HEK293 (cell line): ENCODE data around the gene FRMD4A.

ENCODE experiments used
- CTCF ChIA-PET: fragments of 350-600 bp; formaldehyde crosslinking; extraction: SDS; loops from one replicate; lab custom pipeline; 2021; ENCODE audit warnings: antibody characterized with exemption; lab: Yijun Ruan, JAX
- POLR2A ChIA-PET: fragments of 300-600 bp; formaldehyde crosslinking; extraction: SDS; loops from one replicate; lab custom pipeline; 2020; ENCODE audit warnings: antibody characterized with exemption, inconsistent platforms; lab: Yijun Ruan, JAX
- H3K27ac ChIP-seq: fragments of 200-500 bp; sonication (Bioruptor generic); 2 replicates; pipeline ENCODE4 v1.5.1; 2014; ENCODE audit warnings: low read depth, low read length, control low read depth, inconsistent platforms; ENCODE audit errors: extremely low read depth
- H3K36me3 ChIP-seq, 2 experiments: fragments of 200-500 bp in 1 of 2; sonication (Bioruptor generic) in 1 of 2; 1 replicate in 1 of 2; 2 replicates in 1 of 2; pipeline ENCODE4 v1.5.1; 2014 to 2017; ENCODE audit warnings: inconsistent platforms in 2 of 2, low read length in 2 of 2; ENCODE audit not compliant: control insufficient read depth in 2 of 2, insufficient read depth in 1 of 2
- H3K4me1 ChIP-seq: fragments of 200-500 bp; sonication (Bioruptor generic); 2 replicates; pipeline ENCODE4 v1.5.1; 2014; ENCODE audit warnings: mild to moderate bottlenecking, low read length, inconsistent platforms; ENCODE audit not compliant: control insufficient read depth, insufficient read depth
- H3K4me3 ChIP-seq: 2 replicates; pipeline ENCODE4 v1.5.1; 2011; ENCODE audit warnings: low read depth, mild to moderate bottlenecking, control low read depth, low read length, moderate library complexity
- H3K9me3 ChIP-seq: fragments of 200-500 bp; sonication (Bioruptor generic); 2 replicates; pipeline ENCODE4 v1.5.1; 2014; ENCODE audit warnings: low read depth, low read length, inconsistent platforms; ENCODE audit not compliant: control insufficient read depth, insufficient read depth
- KLF8 ChIP-seq: fragments of 450-650 bp; formaldehyde crosslinking; IDR thresholded peaks from 2 replicates; pipeline ENCODE4 v1.5.1; 2016; ENCODE audit warnings: missing biosample characterization, missing genetic modification characterization
- MYNN ChIP-seq: fragments of 450-650 bp; formaldehyde crosslinking; IDR thresholded peaks from 2 replicates; pipeline ENCODE4 v1.5.1; 2016; ENCODE audit warnings: missing biosample characterization, missing genetic modification characterization, borderline replicate concordance
- SCRT2 ChIP-seq: fragments of 450-650 bp; formaldehyde crosslinking; IDR thresholded peaks from 2 replicates; pipeline ENCODE4 v1.5.1; 2016; ENCODE audit warnings: missing biosample characterization, missing genetic modification characterization
- ZNF214 ChIP-seq: fragments of 450-650 bp; formaldehyde crosslinking; IDR thresholded peaks from 2 replicates; pipeline ENCODE4 v1.5.1; 2017; ENCODE audit warnings: missing biosample characterization, mild to moderate bottlenecking, missing genetic modification characterization, borderline replicate concordance
- ZNF561 ChIP-seq: fragments of 450-650 bp; IDR thresholded peaks from 2 replicates; pipeline ENCODE4 v1.5.1; 2018; ENCODE audit warnings: missing biosample characterization, missing genetic modification characterization, borderline replicate concordance
- ZNF701 ChIP-seq: fragments of 450-650 bp; formaldehyde crosslinking; IDR thresholded peaks from 2 replicates; pipeline ENCODE4 v1.5.1; 2016; ENCODE audit warnings: missing biosample characterization, missing genetic modification characterization
- ZNF707 ChIP-seq: fragments of 450-650 bp; formaldehyde crosslinking; IDR thresholded peaks from 2 replicates; pipeline ENCODE4 v1.5.1; 2016; ENCODE audit warnings: missing biosample characterization, missing genetic modification characterization
- ZNF792 ChIP-seq: fragments of 450-650 bp; formaldehyde crosslinking; IDR thresholded peaks from 2 replicates; pipeline ENCODE4 v1.5.1; 2016; ENCODE audit warnings: missing biosample characterization, missing genetic modification characterization
- TF ChIP-seq, protein P1 (sequence below): fragments of 450-650 bp; formaldehyde crosslinking; IDR thresholded peaks from 2 replicates; pipeline ENCODE4 v1.5.1; 2016; ENCODE audit warnings: missing biosample characterization, missing genetic modification characterization
- TF ChIP-seq, protein P2 (sequence below): fragments of 450-650 bp; formaldehyde crosslinking; IDR thresholded peaks from 2 replicates; pipeline ENCODE4 v1.5.1; 2017; ENCODE audit warnings: missing biosample characterization, missing genetic modification characterization
- TF ChIP-seq, protein P3 (sequence below): fragments of 450-650 bp; formaldehyde crosslinking; optimal IDR thresholded peaks from 2 replicates; pipeline ENCODE3; 2016; ENCODE audit warnings: missing biosample characterization, mild to moderate bottlenecking, missing genetic modification characterization

The FRMD4A gene

DNA sequence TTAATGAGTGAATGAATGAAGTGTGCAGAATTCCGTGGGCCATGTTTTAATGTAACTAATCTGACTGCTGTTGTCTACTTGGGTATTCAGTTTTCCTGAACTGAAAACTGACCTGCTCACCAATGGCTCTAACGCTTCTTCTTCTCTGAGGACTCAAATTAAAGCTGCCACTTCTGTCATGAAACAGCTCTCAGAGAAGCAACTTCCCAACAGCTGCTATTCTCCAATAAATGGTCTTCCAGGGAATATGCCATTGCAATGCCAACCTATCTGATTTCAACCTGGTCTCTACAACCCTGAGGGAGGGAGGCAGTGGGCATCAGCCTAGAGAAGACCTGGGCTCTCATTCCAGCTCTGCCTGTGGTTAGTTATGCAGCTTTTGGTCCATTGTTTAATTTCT is 69.4 kb downstream of the FRMD4A start (continued):
- TF ChIP-seq, protein P1, sequence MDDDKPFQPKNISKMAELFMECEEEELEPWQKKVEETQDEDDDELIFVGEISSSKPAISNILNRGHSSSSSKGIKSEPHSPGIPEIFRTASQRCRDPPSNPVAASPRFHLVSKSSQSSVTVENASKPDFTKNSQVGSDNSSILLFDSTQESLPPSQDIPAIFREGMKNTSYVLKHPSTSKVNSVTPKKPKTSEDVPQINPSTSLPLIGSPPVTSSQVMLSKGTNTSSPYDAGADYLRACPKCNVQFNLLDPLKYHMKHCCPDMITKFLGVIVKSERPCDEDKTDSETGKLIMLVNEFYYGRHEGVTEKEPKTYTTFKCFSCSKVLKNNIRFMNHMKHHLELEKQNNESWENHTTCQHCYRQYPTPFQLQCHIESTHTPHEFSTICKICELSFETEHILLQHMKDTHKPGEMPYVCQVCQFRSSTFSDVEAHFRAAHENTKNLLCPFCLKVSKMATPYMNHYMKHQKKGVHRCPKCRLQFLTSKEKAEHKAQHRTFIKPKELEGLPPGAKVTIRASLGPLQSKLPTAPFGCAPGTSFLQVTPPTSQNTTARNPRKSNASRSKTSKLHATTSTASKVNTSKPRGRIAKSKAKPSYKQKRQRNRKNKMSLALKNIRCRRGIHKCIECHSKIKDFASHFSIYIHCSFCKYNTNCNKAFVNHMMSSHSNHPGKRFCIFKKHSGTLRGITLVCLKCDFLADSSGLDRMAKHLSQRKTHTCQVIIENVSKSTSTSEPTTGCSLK (tag by site-specific recombination), result no peak
- no peak for TF ChIP-seq ZNF214
- TF ChIP-seq ZNF701 (tag by site-specific recombination), result no peak

DNA sequence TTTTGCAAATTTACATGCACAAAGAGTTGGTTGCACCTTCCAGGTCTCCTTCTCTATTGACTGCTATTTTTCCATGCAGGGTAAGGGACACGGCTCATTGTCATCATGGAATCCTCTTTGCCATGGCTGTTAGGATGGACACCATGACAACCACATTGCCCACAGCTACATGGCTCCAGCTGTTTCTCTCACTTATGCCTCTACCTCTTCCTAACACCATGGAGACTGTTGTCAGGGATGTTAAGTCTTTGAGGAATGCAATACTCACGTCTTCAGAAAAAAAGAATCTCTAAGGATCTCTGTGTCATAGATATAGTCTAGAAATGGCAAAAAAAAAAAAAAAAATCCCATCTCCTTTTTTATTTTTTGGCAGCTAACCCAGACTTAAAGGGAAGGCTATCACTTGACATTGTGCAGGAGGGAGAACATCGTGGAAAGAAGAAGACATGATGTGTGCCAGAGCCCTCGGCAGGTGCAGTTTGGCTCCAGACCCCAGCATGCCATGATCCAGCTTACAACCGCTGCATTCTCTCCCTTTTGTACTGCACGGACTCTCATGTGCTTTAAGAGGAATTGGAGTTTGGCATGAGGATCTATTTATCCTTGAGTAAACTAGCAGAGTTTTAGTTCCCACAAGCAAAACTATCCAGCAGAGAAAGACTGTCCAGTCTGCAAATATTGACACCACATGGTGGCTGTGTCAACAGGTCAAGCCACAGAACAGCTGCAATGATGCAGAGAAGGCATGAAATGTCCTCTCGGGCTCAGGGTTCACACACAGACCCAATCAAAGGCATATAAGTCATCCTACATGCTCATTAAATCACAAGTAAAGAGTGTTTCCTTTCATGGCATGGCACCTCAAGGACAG is 70.8 kb downstream of the FRMD4A start:
- ChIA-PET POLR2A (no interaction called here), CTCF (no interaction called here)
- H3K27ac ChIP-seq, result no peak overlapping the region
- TF ChIP-seq, protein P2, sequence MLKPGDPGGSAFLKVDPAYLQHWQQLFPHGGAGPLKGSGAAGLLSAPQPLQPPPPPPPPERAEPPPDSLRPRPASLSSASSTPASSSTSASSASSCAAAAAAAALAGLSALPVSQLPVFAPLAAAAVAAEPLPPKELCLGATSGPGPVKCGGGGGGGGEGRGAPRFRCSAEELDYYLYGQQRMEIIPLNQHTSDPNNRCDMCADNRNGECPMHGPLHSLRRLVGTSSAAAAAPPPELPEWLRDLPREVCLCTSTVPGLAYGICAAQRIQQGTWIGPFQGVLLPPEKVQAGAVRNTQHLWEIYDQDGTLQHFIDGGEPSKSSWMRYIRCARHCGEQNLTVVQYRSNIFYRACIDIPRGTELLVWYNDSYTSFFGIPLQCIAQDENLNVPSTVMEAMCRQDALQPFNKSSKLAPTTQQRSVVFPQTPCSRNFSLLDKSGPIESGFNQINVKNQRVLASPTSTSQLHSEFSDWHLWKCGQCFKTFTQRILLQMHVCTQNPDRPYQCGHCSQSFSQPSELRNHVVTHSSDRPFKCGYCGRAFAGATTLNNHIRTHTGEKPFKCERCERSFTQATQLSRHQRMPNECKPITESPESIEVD (tag by site-specific recombination), result no peak
- TF ChIP-seq SCRT2 (tag by site-specific recombination) (0 out of 2 replicates have a peak, but pooled peaks have one; percentile 14), ZNF792 (tag by site-specific recombination) (no peak)
- no peaks in the 10 kb centered on the region for H3K36me3 ChIP-seq
- H3K4me3 ChIP-seq, result no peak overlapping the region
- no peaks in the 10 kb centered on the region for H3K9me3 ChIP-seq
- H3K4me1 ChIP-seq, result no peaks in the 10 kb centered on the region

DNA sequence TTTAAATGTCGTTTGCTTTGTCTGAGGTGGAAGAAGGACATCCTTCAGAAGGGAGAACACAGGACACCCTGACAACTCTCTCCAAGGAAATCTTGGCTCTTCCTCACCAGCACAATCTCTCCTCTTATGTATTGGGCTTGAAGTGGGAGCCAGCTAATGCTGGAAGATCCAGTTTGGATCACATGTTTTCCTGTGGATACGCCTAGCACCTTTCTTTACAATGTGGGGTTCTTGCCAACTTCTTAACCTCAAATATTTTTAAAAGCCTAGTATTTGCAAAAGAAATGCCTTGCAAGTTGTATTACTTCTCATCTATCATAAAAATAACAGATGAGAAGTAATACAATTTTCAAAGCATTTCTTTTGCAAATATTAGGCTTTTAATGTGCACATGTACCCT is 76.4 kb downstream of the FRMD4A start:
- no peak for TF ChIP-seq ZNF561
- TF ChIP-seq MYNN (tag by site-specific recombination), result no peak
- TF ChIP-seq KLF8, result no peak
- TF ChIP-seq, protein P3, sequence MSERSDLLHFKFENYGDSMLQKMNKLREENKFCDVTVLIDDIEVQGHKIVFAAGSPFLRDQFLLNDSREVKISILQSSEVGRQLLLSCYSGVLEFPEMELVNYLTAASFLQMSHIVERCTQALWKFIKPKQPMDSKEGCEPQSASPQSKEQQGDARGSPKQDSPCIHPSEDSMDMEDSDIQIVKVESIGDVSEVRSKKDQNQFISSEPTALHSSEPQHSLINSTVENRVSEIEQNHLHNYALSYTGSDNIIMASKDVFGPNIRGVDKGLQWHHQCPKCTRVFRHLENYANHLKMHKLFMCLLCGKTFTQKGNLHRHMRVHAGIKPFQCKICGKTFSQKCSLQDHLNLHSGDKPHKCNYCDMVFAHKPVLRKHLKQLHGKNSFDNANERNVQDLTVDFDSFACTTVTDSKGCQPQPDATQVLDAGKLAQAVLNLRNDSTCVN (tag by site-specific recombination), result no peak
- no peak for TF ChIP-seq ZNF707 (tag by site-specific recombination)
- TF ChIP-seq, protein P1 (tag by site-specific recombination), result no peak
- ChIA-PET POLR2A (no interaction called here), CTCF (no interaction called here)
- Histone ChIP-seq H3K27ac (no peak overlapping the region), H3K4me3 (no peak overlapping the region), H3K36me3 (no peaks in the 10 kb centered on the region), H3K4me1 (no peaks in the 10 kb centered on the region), H3K9me3 (no peaks in the 10 kb centered on the region)
